Epithelial cell of esophagus (primary cell): ENCODE results near the gene GAREM1.

Source experiments
- DNase-seq: peaks from one replicate; pipeline ENCODE4 v3.0.0; 2010; ENCODE audit warnings: low read depth
- H3K4me3 ChIP-seq: 2 replicates; pipeline ENCODE4 v1.5.1; 2011; ENCODE audit warnings: mild to moderate bottlenecking, low read length, control low read depth
- TF ChIP-seq, protein P1 (sequence below): IDR thresholded peaks from 2 replicates; pipeline ENCODE4 v1.5.1; 2011; ENCODE audit warnings: low read depth, mild to moderate bottlenecking, low read length, control low read depth, inconsistent platforms; ENCODE audit not compliant: insufficient read depth; ENCODE audit errors: missing control alignments

The GAREM1 gene

DNA sequence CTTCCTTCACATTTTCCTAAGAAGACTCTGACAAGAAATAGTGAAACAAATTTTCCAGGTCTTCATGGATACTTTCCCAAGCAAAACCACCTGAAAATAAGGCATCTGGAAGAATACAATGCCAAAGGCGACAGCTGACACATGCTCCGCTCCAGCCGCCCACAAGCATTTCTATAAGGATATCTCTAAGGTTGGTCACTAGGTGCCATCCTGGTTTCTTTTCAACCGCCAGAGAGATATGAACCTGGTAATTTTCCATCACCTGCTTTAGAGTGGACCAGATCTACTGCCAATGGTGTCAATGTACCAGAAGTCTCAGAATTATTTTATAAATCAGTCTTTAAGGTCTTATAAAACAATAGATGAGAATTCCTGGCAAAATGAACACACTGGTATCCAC, 97.2 kb downstream of the GAREM1 start:
- TF ChIP-seq, protein P1, sequence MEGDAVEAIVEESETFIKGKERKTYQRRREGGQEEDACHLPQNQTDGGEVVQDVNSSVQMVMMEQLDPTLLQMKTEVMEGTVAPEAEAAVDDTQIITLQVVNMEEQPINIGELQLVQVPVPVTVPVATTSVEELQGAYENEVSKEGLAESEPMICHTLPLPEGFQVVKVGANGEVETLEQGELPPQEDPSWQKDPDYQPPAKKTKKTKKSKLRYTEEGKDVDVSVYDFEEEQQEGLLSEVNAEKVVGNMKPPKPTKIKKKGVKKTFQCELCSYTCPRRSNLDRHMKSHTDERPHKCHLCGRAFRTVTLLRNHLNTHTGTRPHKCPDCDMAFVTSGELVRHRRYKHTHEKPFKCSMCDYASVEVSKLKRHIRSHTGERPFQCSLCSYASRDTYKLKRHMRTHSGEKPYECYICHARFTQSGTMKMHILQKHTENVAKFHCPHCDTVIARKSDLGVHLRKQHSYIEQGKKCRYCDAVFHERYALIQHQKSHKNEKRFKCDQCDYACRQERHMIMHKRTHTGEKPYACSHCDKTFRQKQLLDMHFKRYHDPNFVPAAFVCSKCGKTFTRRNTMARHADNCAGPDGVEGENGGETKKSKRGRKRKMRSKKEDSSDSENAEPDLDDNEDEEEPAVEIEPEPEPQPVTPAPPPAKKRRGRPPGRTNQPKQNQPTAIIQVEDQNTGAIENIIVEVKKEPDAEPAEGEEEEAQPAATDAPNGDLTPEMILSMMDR: no peak
- H3K4me3 ChIP-seq: no peak overlapping the region
- no peak for DNase-seq

GRCh38 chr18:32372381-32373061, 98.2 kb downstream of the GAREM1 start:
- peak; percentile 99 for DNase-seq
- TF ChIP-seq, protein P1: no peak
- no peak overlapping the region for H3K4me3 ChIP-seq

GRCh38 chr18:32372047-32372380, 98.7 kb downstream of the GAREM1 start:
- TF ChIP-seq, protein P1: no peak
- no peak for DNase-seq
- no peak overlapping the region for H3K4me3 ChIP-seq

DNA sequence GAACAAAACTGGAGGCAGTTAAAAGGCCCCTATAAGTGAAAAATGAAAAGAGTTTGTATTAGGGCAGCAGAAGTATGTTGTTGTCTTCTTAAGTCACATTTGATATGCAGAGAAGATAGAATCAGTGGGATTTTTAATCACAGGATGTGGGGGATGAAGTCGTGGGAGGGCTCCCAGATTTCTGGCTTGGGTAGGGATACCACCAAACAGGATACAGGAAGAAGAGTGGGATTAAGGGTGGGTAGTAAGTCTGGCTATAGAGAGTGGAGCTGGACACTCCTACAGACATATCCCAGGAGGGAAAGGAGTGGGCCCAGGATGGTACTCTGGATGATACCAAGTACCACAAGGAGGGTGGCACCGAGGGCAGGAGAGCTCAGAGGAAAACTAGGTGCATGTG, 99.3 kb downstream of the GAREM1 start:
- TF ChIP-seq, protein P1: no peak
- H3K4me3 ChIP-seq: no peak overlapping the region

GRCh38 chr18:32368991-32369390, 101.7 kb downstream of the GAREM1 start:
- H3K4me3 ChIP-seq: no peak overlapping the region
- DNase-seq: no peak
- TF ChIP-seq, protein P1: no peak

More for the DNA sequence above, 99.3 kb downstream of the GAREM1 start:
- DNase-seq: no peak

DNA sequence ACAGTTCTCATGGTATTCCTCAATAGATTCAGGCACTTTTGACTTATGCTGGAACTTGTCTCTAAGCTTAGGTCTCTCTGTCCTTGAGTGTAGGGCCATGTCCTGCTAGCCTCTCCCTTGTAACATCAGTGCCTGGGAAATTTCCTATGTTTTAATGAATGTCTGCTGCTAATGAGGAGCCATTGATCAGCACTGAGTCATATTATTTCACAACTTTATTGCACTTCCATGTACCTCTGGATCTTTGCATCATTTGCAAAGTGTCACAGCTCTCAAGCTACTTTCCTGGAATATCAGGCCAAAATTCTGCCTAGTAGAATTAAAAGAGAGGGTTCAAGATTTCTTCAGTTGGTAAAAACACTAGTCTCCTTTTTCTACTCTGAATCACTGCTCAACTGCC, 102.5 kb downstream of the GAREM1 start:
- TF ChIP-seq, protein P1: no peak
- H3K4me3 ChIP-seq: no peak overlapping the region
- peak; percentile 76 for DNase-seq
